Activated CD8-positive, alpha-beta memory T cell treated with anti-CD3 and anti-CD28 coated beads for 48 hours (primary cell): Measurements from ENCODE around the gene CD44.
"Not testable (repeated sequence)": the region's sequence is repeated elsewhere in the genome, so short reads cannot be mapped to it uniquely, and the experiment has no call there.

ENCODE experiments used
- DNase-seq, 3 experiments: peaks; one replicate each; pipeline ENCODE4 v3.0.0-alpha.2; 2020; ENCODE audit warnings: low read depth in 2 of 3, low spot score in 2 of 3

Gene CD44

DNA sequence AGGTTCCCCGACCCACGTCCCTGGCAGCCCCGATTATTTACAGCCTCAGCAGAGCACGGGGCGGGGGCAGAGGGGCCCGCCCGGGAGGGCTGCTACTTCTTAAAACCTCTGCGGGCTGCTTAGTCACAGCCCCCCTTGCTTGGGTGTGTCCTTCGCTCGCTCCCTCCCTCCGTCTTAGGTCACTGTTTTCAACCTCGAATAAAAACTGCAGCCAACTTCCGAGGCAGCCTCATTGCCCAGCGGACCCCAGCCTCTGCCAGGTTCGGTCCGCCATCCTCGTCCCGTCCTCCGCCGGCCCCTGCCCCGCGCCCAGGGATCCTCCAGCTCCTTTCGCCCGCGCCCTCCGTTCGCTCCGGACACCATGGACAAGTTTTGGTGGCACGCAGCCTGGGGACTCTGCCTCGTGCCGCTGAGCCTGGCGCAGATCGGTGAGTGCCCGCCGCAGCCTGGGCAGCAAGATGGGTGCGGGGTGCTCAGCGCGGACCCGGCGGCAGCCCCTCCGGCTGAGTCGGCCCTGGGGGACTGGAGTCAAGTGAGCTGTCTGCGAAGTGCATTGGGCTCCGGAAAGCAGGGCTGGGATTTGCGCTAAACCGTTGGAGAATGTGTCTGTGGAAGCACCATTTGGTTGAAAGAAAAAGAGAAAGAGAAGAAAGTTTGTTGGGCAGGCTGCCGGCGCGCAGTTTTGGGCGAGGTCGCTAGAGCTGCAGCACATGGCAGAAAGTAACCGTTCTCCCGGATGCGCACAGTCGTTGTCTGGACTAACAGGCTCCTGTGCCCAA, at the start of gene CD44:
TSS of gene CD44 (plus strand) at position 229 of the 779 bp plus-strand sequence. CDS start at position 362, 133 bp downstream.
- DNase-seq: peak in 2 of 3 experiments; percentile 35 to 56

DNA sequence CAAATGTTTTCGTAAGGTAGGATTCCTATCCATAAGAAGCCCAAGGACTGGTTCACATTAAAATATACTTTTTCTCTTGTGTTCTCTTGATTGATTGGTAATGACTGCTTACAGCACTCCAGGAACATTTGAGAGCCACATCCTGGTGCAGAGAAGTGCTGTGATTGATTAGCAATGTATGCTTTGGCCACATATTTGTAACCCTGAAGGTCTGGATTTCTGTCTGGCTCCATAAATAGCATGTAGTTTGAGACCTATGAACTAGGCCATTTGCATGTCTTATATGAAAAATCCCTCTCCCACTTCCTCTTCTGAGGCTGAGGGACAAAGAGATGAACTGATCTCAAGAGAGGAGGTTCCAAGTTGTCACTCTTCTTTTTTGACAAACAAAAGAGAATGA, 49.3 kb upstream of the CD44 start:
- DNase-seq: no peak

DNA sequence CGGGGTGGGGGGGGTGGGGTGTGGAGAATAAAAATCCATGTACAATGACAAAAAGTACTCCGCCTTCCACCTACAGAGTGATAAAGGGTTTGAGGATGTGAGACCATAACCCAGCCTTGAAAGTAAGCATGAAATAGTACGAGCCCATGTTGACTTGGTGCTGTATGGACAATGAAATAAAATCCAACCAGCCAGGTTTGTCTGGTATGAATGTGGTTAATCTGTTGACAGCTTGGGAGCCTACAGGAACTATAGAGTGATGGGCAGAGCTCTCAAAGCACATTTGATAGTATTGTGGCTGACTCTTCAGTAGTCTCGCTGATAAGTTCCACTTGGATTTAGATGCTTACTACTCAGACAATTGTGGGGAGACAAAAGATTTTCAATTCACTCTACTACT, 48.8 kb upstream of the CD44 start:
- DNase-seq: no peak

DNA sequence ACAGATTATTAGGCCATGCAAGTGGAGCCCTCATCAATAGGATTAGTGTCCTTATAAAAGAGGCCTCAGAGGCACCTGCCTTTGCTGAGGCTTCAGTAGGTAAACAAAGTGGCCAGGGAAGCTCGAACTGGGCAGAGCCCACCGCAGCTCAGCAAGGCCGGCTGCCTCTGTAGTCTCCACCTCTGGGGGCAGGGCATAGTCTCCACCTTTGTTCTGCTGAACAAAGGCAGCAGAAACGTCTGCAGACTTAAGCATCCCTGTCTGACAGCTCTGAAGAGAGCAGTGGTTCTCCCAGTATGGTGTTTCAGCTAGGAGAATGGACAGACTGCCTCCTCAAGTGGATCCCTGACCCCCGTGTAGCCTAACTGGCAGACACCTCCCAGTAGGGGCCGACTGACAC, 48.0 kb upstream of the CD44 start:
- not testable (repeated sequence) for DNase-seq

DNA sequence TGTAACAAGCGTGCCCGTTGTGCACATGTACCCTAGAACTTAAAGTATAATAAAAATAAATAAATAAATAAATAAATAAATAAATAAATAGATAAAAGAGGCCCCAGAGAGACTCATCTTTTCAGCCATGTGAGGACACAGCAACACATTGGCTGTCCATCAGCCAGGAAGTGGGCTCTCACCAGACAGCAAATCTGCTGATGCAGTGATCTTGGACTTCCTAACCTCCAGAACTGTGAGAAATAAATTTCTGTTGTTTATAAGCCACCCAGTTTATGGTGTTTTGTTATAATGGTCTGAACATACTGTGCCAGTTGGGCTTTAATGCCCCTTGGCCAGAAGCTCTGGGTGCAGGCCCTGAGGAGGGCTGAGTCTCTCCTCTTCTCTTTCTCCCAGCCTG, 42.2 kb upstream of the CD44 start:
- no peak for DNase-seq

DNA sequence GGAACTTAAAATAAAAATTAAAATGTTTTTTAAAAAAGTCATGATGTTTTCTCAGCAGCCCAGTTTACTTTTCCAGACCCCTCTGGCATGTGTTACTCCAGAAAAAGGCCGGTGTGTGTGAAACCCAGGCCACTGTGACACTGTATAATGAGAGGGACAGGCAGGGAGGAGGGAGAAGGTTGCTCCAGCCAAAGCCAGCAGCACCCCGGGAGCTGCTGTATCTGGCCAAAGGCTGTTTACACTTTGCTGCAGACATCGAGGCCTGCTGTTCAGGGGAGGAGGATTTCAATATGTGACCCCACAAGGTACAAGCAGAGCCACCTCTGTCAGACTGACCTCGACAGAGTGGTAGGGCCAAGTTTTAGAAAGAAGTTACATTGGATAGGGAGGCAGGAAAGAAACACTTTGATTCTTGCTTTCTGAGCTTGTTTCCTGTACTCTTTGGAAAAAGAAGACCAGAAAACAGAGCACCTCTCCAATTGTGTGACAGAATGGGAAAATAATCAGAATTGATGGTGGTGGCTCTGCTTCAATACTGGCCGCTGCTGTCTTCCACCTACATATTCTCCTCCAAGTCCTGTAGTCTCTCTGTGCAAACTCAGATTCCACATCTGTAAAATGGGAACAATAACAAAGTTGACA, 41.0 kb upstream of the CD44 start:
- no peak for DNase-seq

DNA sequence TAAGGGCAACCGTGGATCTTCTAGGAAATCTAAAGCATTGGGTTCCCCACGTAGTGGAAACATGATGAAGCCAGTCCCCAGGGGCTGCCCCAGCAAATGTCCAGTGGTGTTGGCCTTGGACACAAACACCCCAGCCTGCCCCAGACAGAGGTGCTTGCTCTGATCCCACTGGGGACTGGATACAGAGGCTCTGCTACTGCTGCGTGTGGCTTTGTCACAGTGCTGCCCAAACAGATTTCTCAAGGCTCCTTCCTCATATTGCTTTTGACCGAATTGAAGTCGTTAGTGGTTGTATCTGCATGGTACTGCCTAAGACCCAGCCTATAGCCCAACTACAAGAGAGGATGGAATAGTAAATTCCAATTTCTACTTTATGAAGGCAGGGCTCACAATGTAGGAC, 40.1 kb upstream of the CD44 start:
- DNase-seq: no peak

DNA sequence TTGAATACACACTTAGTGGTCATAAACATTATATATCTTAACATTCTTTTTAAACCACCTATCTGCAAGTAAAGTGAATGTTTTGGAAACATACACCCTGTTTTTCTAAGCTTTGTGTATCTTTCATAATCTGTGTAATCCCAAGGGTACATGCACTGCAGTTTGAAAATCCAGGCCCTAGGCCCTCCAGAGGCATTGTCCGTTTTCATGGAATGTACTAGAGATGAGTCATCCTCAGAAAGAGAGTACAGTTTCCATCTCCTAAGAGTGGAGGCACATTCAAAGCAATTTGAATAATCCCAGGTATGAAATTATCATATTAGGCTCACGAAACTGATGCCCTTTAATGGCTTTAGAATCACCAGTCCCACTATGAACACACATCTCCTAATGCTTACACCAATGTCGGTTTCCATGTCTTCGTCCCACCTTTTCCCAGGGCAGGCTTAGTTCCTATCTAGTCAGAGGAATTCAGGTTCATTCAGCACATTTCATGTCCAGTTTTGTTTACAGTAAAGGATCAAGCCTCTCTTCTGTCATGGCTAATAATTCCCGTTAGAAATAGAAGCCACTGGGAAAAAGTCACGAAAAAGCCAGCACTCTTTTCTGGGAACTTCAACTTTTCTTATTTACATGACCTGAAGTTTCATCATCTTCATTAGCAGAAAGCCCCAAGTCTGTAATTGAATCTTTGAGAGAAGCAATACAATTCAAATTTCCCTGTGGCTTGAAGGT, 39.5 kb upstream of the CD44 start:
- no peak for DNase-seq

DNA sequence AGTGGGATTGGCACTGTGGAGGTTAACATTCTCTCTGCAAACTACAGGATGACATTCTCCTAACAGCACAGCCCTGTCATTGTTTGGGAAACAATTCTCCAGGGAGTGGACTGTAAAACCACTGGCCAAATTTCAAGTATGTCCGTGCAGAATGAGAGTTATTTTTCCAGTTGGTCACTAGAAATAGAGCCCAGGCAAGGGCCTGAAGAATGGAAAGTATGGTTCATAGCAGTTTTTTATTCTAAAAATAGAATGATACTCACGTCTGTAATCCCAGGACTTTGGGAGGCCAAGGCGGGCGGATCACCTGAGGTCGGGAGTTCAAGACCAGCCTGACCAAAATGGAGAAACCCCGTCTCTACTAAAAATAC, 39.0 kb upstream of the CD44 start:
- DNase-seq: no peak

DNA sequence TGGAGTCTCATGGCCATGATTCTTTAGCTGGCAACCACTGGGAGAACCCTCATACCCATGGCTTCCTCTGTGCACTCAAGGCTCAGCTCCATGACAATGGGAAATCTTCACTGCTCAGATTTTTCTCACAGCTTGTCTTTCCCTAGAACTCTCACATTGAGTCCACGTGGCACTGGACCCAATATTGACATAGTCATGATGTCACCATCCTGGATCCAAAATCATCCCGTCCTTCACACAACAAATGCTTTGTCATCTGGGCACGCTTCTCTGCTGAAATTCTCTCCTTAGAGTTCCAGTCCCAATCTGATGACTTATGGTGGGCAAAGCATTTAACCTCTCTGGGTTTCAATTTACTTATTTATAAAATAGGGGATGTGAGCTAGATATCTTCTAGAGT, 37.7 kb upstream of the CD44 start:
- DNase-seq: no peak

DNA sequence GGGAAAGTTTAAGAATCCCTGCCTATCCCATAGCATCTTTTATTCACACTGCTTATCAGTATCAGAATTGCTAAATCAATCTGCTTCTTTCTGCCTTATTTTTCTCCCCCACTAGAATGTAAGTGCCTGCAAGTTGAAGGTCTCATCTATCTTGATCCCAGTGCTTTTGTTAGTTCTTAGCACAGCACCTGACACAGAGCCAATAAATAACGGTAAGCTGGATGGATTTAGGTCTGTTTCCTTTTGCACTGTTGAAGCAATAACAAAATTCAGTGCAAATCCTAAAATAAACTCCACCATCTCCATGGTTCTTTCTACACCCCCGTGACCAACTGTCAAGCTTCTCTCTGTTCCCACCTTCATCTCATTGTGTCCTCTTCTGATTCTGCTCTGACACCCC, 36.7 kb upstream of the CD44 start:
- no peak for DNase-seq

DNA sequence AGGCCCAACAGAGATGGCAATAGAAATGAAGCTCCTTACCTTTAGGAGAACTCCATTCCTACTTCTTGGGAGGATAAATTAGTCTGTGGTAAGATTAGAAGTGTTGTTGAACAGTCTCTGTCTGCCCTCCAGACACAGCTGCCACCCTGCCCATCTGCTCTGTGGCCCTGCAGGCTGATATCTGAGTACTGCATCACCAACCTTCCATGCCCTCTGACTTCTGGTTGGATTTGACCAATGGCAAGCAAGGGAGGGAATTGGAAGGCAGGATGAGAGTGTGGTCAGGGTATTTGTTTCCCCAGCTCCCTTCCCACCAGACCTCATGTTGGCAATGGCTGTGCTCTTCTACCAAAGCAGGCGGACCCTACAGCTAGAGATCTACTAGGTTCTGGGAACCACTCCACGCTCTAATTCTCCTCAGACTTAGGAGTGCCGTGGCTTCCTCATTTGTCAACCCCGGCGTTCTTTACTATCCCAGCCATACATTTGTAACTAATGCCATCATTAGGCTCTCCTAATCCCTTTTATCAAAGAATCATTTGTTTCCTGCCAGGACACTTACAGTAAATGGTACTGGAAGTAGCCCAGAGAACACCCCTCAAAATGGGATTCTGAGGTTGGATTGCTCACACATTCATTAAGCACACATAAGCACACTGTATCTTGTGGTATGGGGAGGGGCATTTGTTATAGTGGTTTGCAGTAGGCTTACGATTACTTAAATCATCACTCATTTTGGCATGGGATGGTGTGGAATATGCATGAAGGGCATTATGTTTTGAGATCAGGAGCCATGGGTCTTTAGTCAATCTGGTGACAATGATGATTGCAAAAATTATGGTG, 35.4 kb upstream of the CD44 start:
- no peak for DNase-seq

DNA sequence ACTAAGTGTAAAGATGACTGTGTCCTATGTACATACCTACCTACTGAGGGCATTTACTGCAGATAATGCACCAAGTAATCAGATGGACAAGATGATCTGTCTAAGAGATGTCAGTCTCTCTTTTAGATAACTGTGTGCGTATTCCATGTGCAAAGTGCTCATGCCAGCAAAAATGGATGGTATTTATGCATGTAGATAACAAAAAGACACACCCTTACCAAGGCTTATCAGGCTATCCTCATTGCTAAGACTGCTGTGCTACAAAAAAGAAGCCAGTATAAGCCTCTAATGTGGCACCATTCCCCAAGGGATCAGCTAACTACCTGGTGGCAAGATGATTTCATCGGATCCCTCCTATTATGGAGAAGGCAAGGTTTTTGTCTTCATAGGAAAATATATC, 34.3 kb upstream of the CD44 start:
- DNase-seq: no peak

DNA sequence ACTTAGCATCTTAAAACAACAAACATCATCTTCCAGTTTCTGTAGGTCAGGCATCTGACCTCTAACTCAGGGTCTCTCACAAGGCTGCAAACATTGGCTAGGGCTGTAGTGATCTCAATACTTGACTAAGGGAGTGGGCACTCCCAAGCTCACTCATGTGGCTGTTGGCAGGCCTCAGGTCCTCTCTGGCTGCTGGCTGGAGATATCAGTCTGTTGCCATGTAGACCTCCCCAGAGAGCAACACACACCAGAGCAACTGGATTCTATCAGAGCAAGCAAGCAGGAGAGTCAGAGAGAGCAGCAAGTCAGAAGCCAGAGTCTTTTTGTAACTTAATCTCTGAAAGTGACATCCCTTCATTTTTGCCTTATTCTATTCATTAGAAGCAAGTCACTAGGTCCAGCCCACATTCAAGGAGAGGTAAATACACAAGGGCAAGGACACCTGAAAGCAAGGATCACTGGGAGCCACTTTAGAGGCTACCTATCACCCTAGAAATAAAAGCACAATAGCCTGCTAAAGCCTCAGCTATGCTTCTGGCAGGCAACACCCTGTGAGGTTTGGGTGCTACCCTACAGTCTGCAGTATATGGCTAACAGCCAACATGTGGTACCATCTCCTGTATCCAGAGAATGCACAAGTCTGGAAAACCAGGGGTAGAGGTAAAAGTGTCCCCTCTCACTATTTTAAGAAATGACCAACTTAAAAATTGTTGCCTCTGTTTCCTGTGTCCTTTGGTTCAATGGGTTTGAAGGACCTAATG, 33.5 kb upstream of the CD44 start:
- no peak for DNase-seq

DNA sequence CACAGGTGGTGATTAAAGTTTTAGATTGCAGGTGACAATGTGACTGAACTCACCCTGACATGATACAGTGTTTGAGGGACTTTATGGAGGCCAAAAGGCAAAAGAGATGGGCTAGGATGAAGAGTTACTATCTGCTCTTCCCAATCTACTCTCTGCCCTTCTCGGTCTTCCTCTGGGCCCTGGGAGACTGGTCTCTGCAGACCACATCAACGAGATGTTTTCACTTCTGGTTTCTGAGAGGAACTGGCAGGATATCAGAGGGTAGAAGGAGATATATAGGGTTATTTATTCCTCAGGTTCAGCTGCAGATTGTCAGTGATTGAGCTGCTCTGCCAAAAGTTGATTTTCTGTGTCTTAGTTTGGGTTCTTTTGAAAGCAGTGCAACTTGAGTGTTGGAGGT, 32.4 kb upstream of the CD44 start:
- no peak for DNase-seq

DNA sequence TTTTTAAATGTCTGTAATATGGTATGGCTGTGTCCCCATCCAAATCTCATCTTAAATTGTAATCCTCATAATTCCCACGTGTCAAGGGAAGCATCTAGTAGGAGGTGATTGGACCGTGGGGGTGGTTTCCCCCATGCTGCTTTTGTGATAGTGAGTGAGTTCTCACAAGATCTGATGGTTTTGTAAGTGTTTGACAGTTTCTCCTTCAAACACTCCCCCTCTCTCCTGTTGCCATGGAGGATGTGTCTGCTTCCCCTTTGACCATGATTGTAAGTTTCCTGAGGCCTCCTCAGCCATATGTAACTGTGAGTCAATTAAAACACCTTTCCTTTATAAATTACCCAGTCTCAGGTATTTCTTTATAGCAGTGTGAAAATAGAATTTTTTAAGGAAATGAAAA, 31.1 kb upstream of the CD44 start:
- no peak for DNase-seq

DNA sequence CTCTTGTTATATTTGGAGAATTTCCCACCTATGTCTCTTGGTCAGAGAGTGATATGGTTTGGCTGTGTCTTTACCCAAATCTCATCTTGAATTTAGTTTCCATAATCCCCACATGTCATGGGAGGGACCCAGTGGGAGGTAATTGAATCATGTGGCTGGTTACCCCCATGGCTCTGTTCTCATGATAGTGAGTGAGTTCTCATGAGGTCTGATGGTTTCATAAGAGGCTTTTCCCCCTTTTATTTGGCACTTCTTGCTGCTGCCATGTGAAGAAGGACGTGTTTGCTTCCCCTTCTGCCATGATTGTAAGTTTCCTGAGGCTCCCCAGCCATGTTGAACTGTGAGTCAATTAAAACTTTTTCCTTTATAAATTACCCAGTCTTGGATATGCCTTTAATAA, 30.6 kb upstream of the CD44 start:
- not testable (repeated sequence) for DNase-seq

DNA sequence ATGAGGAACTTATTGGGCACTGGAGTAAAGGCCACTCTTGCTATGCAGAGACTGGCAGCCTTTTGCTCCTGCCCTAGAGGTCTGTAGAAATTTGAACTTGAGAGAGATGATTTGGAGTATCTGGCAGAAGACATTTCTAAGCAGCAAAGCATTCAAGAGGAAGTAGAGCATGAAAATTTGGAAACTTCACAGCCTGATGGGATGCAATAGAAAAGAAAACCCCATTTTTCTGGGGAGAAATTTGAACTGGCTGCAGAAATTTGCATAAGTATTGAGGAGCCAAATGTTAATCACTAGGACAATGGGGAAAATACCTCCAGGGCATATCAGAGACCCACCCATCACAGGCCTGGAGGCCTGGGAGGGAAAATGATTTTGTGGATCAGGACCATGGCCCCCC, 29.9 kb upstream of the CD44 start:
- no peak for DNase-seq

DNA sequence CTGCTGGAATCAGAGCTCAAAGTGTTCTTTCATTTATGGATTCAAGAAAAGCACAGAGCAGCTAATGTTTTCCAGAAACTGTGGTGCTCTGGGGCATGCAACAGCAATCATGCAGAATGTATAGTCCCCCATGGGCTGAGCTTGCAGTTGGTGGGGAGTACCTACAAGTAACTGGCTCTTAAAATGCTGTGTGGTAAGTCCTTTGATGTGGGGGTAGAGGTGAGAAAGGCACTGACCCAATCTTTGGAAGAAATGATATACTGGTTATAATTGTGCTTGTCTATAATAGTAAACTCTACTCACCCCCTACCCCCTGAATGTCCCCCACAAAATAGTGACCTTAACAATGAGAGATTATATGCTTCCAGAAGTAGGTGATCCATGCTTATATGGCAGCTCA, 29.1 kb upstream of the CD44 start:
- no peak for DNase-seq

DNA sequence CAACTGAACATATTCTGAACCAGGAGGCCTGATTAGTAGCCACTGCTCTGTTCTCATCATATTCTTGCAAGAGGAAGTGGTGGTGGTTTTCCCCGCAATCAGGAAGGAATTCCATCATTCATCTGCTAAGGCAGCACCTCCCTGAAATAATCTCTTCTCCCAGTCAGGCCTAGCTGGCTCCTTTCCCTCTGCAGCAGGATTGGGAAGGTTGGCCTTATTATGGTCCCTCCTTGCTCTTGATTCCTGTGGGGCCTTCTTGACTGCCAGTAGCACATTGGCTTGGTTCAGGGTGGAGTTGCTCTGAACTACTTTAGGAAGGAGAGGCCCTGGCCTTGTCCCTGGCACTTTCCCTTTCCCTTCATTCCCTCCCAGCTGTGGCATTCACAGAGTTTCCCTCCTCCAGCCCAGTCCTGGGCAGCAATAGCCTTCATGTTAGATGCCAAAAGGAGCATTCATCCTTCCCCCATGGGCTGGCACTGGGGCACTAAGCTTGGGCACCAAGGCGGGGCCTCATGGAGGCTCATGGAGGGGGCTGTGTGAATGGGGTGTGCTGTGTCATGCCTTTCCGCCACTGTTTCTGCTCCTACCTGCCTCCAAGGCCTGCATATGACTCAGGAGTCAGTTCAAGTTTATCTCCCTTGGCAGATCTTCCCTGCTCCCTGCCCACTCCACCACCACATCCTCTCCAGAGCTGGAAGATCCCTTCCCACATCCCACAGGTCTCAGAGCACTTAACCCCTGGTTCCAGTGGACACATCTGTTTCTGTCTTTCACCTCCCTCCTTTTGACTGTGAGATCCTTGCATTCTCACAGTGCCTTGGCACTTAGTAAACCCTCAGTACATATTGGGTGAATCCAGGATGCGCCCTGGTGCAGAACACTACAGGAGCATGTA, 27.6 kb upstream of the CD44 start:
- no peak for DNase-seq
